ENCODE measurements around the gene IP6K3.

IP6K3 gene

GRCh38 chr6:33726696-33727095, 20.0 kb downstream of the IP6K3 start:
- H3K9ac ChIP-seq (ENCODE audit: insufficient read length, low read depth): no peak overlapping the region

DNA sequence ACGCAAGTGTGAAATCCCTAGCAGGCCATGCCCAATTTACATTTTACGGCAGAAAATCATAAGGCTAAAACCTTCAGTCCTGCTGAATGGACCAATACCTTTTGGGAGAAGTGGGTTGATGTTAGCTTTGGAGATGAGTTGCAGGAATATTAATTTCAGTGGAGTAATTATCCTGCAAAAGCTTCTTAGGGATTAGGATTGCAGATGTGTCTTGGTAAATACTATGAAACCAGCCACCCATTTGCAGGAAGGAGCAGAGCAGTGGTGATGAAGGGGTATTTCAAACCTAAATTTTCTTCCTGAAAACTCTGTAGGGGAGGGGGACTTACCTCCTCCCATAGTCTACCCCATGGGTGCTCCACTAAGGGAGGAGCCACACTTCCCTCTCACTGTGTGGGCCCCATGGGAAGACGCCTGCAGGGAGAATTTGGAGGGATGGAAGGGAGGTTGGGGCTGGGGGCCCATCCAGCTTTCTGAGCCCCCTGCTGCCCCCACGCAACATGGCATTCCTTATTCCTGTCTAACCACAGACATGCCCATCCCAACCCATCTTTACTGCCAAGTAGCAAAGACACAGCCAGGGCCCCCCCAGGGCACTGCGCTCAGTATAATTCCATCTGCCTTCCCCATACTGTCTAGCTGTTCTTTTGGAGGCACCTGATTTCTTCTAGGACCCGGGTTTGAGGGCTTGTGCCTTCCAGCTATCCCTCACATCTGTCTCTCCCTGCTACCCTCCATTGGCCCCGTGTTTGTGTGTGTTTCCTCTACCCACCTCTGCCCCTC, 20.6 kb downstream of the IP6K3 start:
- no peaks in the 10 kb centered on the region for H3K36me3 ChIP-seq (ENCODE audit: insufficient read depth, insufficient read length, low read length)
- peaks cover 4% of the 10 kb centered on the region for H3K4me1 ChIP-seq (ENCODE audit: insufficient read depth, insufficient read length)
- no peaks in the 10 kb centered on the region for H3K27me3 ChIP-seq (ENCODE audit: insufficient read depth, insufficient read length)
- no peak overlapping the region for H3K4me3 ChIP-seq (ENCODE audit: insufficient read length, low read depth)
- no peak for TF ChIP-seq ZNF274 (IDR thresholded peaks at IDR 0.05; ENCODE audit: low read depth, low read length)
- no peak overlapping the region for H3K9ac ChIP-seq (ENCODE audit: insufficient read length, low read depth)
- H3K9me3 ChIP-seq (ENCODE audit: insufficient read depth, low read length): no peaks in the 10 kb centered on the region
- no peak for DNase-seq (ENCODE audit: low read depth, low spot score)

More at GRCh38 chr6:33726696-33727095, 20.0 kb downstream of the IP6K3 start:
- H3K9me3 ChIP-seq (ENCODE audit: insufficient read depth, low read length): no peaks in the 10 kb centered on the region
- H3K4me1 ChIP-seq (ENCODE audit: insufficient read depth, insufficient read length): peaks cover 4% of the 10 kb centered on the region
- no peak overlapping the region for H3K4me3 ChIP-seq (ENCODE audit: insufficient read length, low read depth)
- TF ChIP-seq SUZ12 (IDR thresholded peaks at IDR 0.05; ENCODE audit: extremely low read depth, insufficient read depth, insufficient read length) (no peak), YY1 (IDR thresholded peaks at IDR 0.05; ENCODE audit: insufficient read depth, insufficient read length) (no peak), ZNF274 (IDR thresholded peaks at IDR 0.05; ENCODE audit: low read depth, low read length) (no peak)
- DNase-seq (ENCODE audit: low read depth, low spot score): no peak
- H3K27me3 ChIP-seq (ENCODE audit: insufficient read depth, insufficient read length): no peaks in the 10 kb centered on the region
- no peaks in the 10 kb centered on the region for H3K36me3 ChIP-seq (ENCODE audit: insufficient read depth, insufficient read length, low read length)

DNA sequence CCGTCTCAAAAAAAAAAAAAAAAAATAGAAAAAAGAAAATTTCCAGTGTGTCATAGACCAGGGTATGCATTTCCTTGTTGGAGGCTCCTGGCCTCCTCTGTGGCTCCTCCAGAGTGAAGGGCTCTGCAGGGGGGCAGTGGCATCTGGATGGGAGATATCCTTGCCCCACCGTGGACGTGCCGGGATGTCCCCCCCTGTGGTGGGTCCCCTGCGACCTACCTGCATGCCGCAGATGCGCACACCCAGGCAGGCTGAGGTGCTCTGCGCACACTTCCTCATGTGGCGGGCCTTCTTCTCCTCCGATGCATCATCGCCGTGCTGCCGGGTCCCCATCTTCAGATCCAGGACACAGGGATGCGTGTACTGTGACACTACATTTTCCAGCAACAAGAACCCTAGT, 21.5 kb downstream of the IP6K3 start:
- no peak for TF ChIP-seq YY1 (IDR thresholded peaks at IDR 0.05; ENCODE audit: insufficient read depth, insufficient read length)
- no peak for TF ChIP-seq ZNF274 (IDR thresholded peaks at IDR 0.05; ENCODE audit: low read depth, low read length)
- TF ChIP-seq SUZ12 (IDR thresholded peaks at IDR 0.05; ENCODE audit: extremely low read depth, insufficient read depth, insufficient read length): no peak
- no peak for DNase-seq (ENCODE audit: low read depth, low spot score)
- Histone ChIP-seq H3K27me3 (ENCODE audit: insufficient read depth, insufficient read length) (no peaks in the 10 kb centered on the region), H3K36me3 (ENCODE audit: insufficient read depth, insufficient read length, low read length) (no peaks in the 10 kb centered on the region), H3K9ac (ENCODE audit: insufficient read length, low read depth) (no peak overlapping the region), H3K9me3 (ENCODE audit: insufficient read depth, low read length) (no peaks in the 10 kb centered on the region), H3K4me1 (ENCODE audit: insufficient read depth, insufficient read length) (peaks cover 2% of the 10 kb centered on the region), H3K4me3 (ENCODE audit: insufficient read length, low read depth) (no peak overlapping the region)

DNA sequence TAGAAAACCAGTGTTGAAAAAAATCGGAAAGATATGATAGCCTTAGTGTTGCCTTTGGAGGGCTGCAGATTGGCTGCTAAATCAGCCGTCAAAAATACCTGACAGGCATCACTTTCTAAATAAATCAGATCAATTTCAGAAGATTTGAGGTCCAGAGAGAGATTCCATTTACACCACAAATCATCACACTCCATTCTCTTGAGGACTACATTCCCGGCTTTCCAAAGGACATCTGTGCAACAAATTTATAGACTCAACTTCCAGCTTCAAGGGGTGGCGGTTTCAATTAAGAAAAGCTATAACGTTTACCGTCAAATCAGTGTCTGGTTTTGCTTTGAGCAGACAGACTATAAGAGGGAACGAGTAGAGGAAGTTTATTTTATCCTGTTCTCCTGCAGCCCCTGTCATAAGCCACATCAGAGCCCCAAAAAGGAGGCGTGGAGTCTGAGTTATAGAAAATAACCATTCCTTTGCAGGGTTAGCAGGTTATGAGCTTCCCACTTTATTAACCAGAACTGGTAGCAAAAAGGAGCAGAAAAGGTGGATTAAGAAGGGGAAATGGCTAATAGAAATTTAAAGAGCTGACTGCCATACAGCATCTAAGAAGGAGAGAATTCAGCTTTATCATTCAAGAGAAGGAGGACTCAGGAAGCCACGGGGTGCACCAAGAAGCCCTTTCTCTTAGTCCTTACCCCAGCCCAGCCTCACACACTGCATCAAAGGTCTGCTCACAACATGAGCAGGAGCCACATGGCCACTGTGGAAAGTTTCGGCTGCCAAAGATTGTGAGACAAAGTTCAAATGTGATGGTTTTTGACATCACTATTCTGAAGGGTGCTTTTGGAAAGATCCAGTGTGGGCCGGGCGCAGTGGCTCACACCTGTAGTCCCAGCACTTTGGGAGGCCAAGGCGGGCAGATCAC, 22.3 kb downstream of the IP6K3 start:
- H3K9ac ChIP-seq (ENCODE audit: insufficient read length, low read depth): no peak overlapping the region
- no peak for DNase-seq (ENCODE audit: low read depth, low spot score)
- H3K4me1 ChIP-seq (ENCODE audit: insufficient read depth, insufficient read length): peaks cover 2% of the 10 kb centered on the region
- H3K9me3 ChIP-seq (ENCODE audit: insufficient read depth, low read length): no peaks in the 10 kb centered on the region
- H3K27me3 ChIP-seq (ENCODE audit: insufficient read depth, insufficient read length): no peaks in the 10 kb centered on the region
- H3K36me3 ChIP-seq (ENCODE audit: insufficient read depth, insufficient read length, low read length): no peaks in the 10 kb centered on the region
- no peak for TF ChIP-seq YY1 (IDR thresholded peaks at IDR 0.05; ENCODE audit: insufficient read depth, insufficient read length)
- no peak for TF ChIP-seq SUZ12 (IDR thresholded peaks at IDR 0.05; ENCODE audit: extremely low read depth, insufficient read depth, insufficient read length)
- no peak for TF ChIP-seq ZNF274 (IDR thresholded peaks at IDR 0.05; ENCODE audit: low read depth, low read length)
- no peak overlapping the region for H3K4me3 ChIP-seq (ENCODE audit: insufficient read length, low read depth)

DNA sequence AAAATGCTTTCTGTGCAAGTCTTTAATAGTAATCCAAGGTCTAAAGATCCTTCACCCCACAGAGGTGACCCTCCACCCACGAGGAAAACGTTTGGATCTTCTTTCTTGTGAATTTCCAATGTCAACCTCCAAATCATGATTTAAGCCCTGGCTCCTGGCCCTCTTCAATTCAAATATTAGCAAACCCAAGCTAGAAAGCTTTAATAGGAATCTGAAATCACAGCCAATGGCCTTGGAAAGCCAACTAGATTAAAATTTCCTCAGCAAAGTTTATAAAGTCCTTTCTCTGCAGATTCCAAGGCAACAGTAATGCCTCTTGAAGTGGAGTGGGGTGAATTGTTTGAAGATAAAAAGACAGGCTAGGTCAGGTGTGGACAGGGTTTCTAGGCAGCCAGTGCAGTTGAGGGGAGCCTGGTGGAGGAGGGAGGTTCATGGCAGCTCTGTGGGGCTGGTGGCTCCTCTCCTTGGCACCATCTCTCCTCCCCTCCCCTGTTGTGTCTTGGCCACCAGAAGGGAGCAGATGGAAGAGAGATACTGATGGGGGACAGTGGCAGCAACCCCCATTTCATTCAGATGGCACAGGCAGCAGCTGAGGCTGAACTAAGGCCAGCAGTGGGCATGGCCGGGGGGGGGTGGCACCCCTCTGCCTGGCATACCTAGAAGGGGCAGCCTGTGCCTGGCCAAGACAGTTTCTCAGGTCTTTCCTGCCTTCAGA, 23.2 kb downstream of the IP6K3 start:
- no peaks in the 10 kb centered on the region for H3K27me3 ChIP-seq (ENCODE audit: insufficient read depth, insufficient read length)
- H3K36me3 ChIP-seq (ENCODE audit: insufficient read depth, insufficient read length, low read length): no peaks in the 10 kb centered on the region
- H3K4me3 ChIP-seq (ENCODE audit: insufficient read length, low read depth): no peak overlapping the region
- no peaks in the 10 kb centered on the region for H3K9me3 ChIP-seq (ENCODE audit: insufficient read depth, low read length)
- H3K4me1 ChIP-seq (ENCODE audit: insufficient read depth, insufficient read length): peaks cover 2% of the 10 kb centered on the region
- no peak overlapping the region for H3K9ac ChIP-seq (ENCODE audit: insufficient read length, low read depth)
- no peak for DNase-seq (ENCODE audit: low read depth, low spot score)
- TF ChIP-seq ZNF274 (IDR thresholded peaks at IDR 0.05; ENCODE audit: low read depth, low read length): no peak
- no peak for TF ChIP-seq SUZ12 (IDR thresholded peaks at IDR 0.05; ENCODE audit: extremely low read depth, insufficient read depth, insufficient read length)
- TF ChIP-seq YY1 (IDR thresholded peaks at IDR 0.05; ENCODE audit: insufficient read depth, insufficient read length): no peak

DNA sequence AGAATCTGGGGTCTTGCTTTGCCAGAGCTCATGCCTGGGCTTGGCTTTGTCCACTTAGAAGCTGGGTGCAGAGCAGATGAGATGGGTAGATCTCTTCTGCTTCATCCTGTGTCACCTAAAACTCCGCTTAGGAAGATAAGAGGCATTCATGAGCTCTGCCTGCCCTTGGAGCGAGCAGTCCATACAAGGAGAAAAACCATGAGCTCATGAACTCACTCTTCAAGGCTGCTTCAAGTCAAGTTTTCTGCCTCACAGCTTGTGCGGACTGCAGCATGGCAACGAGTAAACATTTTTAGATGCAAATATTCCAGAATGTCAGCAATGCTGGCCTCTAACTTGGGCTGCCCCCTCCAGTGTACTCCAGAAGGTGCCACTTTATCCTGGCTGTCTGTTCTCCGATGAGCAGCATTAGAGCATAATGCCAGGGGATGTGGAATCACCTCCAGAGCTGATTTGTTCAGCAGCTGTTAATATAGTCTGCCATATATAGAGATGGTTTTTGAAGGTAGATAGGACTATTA, 24.5 kb downstream of the IP6K3 start:
- TF ChIP-seq YY1 (IDR thresholded peaks at IDR 0.05; ENCODE audit: insufficient read depth, insufficient read length) (no peak), SUZ12 (IDR thresholded peaks at IDR 0.05; ENCODE audit: extremely low read depth, insufficient read depth, insufficient read length) (no peak), ZNF274 (IDR thresholded peaks at IDR 0.05; ENCODE audit: low read depth, low read length) (no peak)
- H3K9ac ChIP-seq (ENCODE audit: insufficient read length, low read depth): no peak overlapping the region
- H3K27me3 ChIP-seq (ENCODE audit: insufficient read depth, insufficient read length): no peaks in the 10 kb centered on the region

More for the DNA sequence above, 24.5 kb downstream of the IP6K3 start:
- no peak for DNase-seq (ENCODE audit: low read depth, low spot score)
- Histone ChIP-seq H3K9me3 (ENCODE audit: insufficient read depth, low read length) (no peaks in the 10 kb centered on the region), H3K36me3 (ENCODE audit: insufficient read depth, insufficient read length, low read length) (no peaks in the 10 kb centered on the region), H3K4me3 (ENCODE audit: insufficient read length, low read depth) (no peak overlapping the region), H3K4me1 (ENCODE audit: insufficient read depth, insufficient read length) (peaks cover 2% of the 10 kb centered on the region)
